Keratinocyte (primary cell): Measurements from ENCODE around the gene SMG7. TPM values are rescaled to one million over a fixed set of nuclear protein-coding genes. Genes with fewer than 3 reads are reported as not detected.

Source experiments
- DNase-seq: peaks from one replicate; pipeline ENCODE4 v3.0.0-alpha.2; 2011; ENCODE audit warnings: low read depth, missing footprints, low spot score
- FAIRE-seq: peaks from 2 replicates; lab custom pipeline; 2011; peaks lifted over from hg19 to GRCh38; lab: Jason Lieb, UNC
- H2AFZ ChIP-seq: 2 replicates; pipeline ENCODE4 v1.6.0; 2012; ENCODE audit warnings: low read length, control low read depth, inconsistent platforms; ENCODE audit not compliant: control insufficient read depth
- H3K27ac ChIP-seq: 2 replicates; pipeline ENCODE4 v1.5.1; 2011; ENCODE audit warnings: low read length; ENCODE audit not compliant: control insufficient read depth, insufficient read depth
- H3K27me3 ChIP-seq: 3 replicates; pipeline ENCODE4 v1.6.0; 2011; ENCODE audit warnings: low read length; ENCODE audit not compliant: control insufficient read depth, insufficient read depth; ENCODE audit errors: extremely low read depth
- H3K36me3 ChIP-seq, 2 experiments: 2 replicates in 1 of 2; 3 replicates in 1 of 2; pipeline ENCODE4 v1.5.1; 2011; ENCODE audit warnings: low read length in 2 of 2, mild to moderate bottlenecking in 1 of 2; ENCODE audit not compliant: control insufficient read depth in 2 of 2, insufficient read depth in 2 of 2; ENCODE audit errors: extremely low read depth in 1 of 2
- H3K4me1 ChIP-seq: 3 replicates; pipeline ENCODE4 v1.5.1; 2011; ENCODE audit warnings: low read length; ENCODE audit not compliant: control insufficient read depth, insufficient read depth; ENCODE audit errors: extremely low read depth
- H3K4me2 ChIP-seq: 3 replicates; pipeline ENCODE4 v1.6.0; 2011; ENCODE audit warnings: low read depth, low read length; ENCODE audit not compliant: control insufficient read depth, insufficient read depth; ENCODE audit errors: extremely low read depth
- H3K4me3 ChIP-seq, 3 experiments: fragments of 200-600 bp in 1 of 3; sonication (generic) in 1 of 3; 2 replicates in 2 of 3; 3 replicates in 1 of 3; pipeline ENCODE4 v1.5.1; 2011 to 2016; ENCODE audit warnings: low read length in 3 of 3, mild to moderate bottlenecking in 3 of 3, control low read depth in 2 of 3, inconsistent platforms in 1 of 3, low read depth in 1 of 3, mixed read lengths in 1 of 3, mixed run types in 1 of 3, moderate library complexity in 1 of 3; ENCODE audit not compliant: control insufficient read depth in 2 of 3, insufficient read depth in 2 of 3; ENCODE audit errors: extremely low read depth in 1 of 3
- H3K79me2 ChIP-seq: 2 replicates; pipeline ENCODE4 v1.6.0; 2012; ENCODE audit warnings: low read length; ENCODE audit not compliant: control insufficient read depth, insufficient read depth
- H3K9ac ChIP-seq: 3 replicates; pipeline ENCODE4 v1.6.0; 2011; ENCODE audit warnings: low read length; ENCODE audit not compliant: control insufficient read depth, insufficient read depth; ENCODE audit errors: extremely low read depth
- H3K9me1 ChIP-seq: 3 replicates; pipeline ENCODE4 v1.6.0; 2011; ENCODE audit warnings: low read length; ENCODE audit not compliant: control insufficient read depth, insufficient read depth; ENCODE audit errors: extremely low read depth
- H3K9me3 ChIP-seq: 2 replicates; pipeline ENCODE4 v1.5.1; 2012; ENCODE audit warnings: low read depth, low read length; ENCODE audit not compliant: control insufficient read depth
- H4K20me1 ChIP-seq: 3 replicates; pipeline ENCODE4 v1.6.0; 2011; ENCODE audit warnings: low read length; ENCODE audit not compliant: control insufficient read depth, insufficient read depth; ENCODE audit errors: extremely low read depth
- CTCF ChIP-seq, 3 experiments: IDR thresholded peaks in 1 of 3; conservative IDR thresholded peaks in 1 of 3; optimal IDR thresholded peaks in 1 of 3; 2 replicates in 2 of 3; 3 replicates in 1 of 3; pipeline versions ENCODE3 to v1.5.1; 2011; ENCODE audit warnings: low read length in 3 of 3, mild to moderate bottlenecking in 3 of 3, moderate library complexity in 2 of 3, control low read depth in 1 of 3, inconsistent platforms in 1 of 3; ENCODE audit not compliant: insufficient read depth in 2 of 3; ENCODE audit errors: extremely low read depth in 1 of 3
- EZH2 ChIP-seq: IDR thresholded peaks from one replicate; pipeline ENCODE4 v1.6.1; 2012; ENCODE audit warnings: inconsistent platforms, mild to moderate bottlenecking, low read length, moderate library complexity
- dilution Hi-C: fragments of 300-500 bp; cut with MboI; formaldehyde crosslinking; loops from one replicate; pipeline ENCODE4 v1.7.0; 2020; ENCODE audit warnings: low sequenced_read_pairs; ENCODE audit not compliant: extremely low pct_ligation_motif_present
- polyA plus RNA-seq, 5 experiments: library from polyadenylated mRNA; depleted of rRNA in 3 of 5; stranded (reverse) in 3 of 5; stranded (forward) in 1 of 5; unstranded in 1 of 5; fragments of >200 nt; gene quantifications; 1 replicate in 1 of 5; 2 replicates in 3 of 5; 3 replicates in 1 of 5; pipeline versions ENCODE4 v1.2.1 to v1.2.3, GENCODE V29; 2011 to 2012; ENCODE audit warnings: missing spikeins in 2 of 5, low read depth in 1 of 5, low replicate concordance in 1 of 5

The SMG7 gene
- polyA plus RNA-seq, 1 donor (not counting 4 experiments of a cell fraction or from before 2014, with no cell fraction given) = 38.2 TPM

GRCh38 chr1:183460596-183460995 is 11.7 kb upstream of the SMG7 start:
- no peak overlapping the region for H3K4me2 ChIP-seq
- no peak overlapping the region for H3K27ac ChIP-seq
- dilution Hi-C loops = no loop called here

GRCh38 chr1:183461350-183461749 is 10.9 kb upstream of the SMG7 start:
- no peaks in the 10 kb centered on the region for H4K20me1 ChIP-seq
- TF ChIP-seq CTCF (optimal IDR thresholded peaks at IDR 0.05 in 1 of 3, IDR thresholded peaks at IDR 0.05 in 1 of 3, conservative IDR thresholded peaks at IDR 0.05 in 1 of 3; ENCODE audit: extremely low read depth in 1 of 3, insufficient read depth in 2 of 3, low read length in 3 of 3) (no peak), EZH2 (no peak)
- H3K79me2 ChIP-seq = no peaks in the 10 kb centered on the region
- H3K4me3 ChIP-seq = peak overlapping the region in 1 of 3 experiments; percentile 9
- H3K36me3 ChIP-seq = no peaks in the 10 kb centered on the region
- no peak overlapping the region for H3K9ac ChIP-seq
- no peaks in the 10 kb centered on the region for H3K9me1 ChIP-seq
- peak overlapping the region; percentile 29 for H2AFZ ChIP-seq
- H3K4me1 ChIP-seq = peaks cover 29% of the 10 kb centered on the region
- dilution Hi-C loops = no loop called here
- H3K9me3 ChIP-seq = no peaks in the 10 kb centered on the region
- DNase-seq = no peak
- no peaks in the 10 kb centered on the region for H3K27me3 ChIP-seq
- H3K4me2 ChIP-seq = peak overlapping the region; percentile 57
- no peak overlapping the region for H3K27ac ChIP-seq
- no peak for FAIRE-seq

More at GRCh38 chr1:183460596-183460995, 11.7 kb upstream of the SMG7 start:
- peaks cover 29% of the 10 kb centered on the region for H3K4me1 ChIP-seq
- no peaks in the 10 kb centered on the region for H3K36me3 ChIP-seq
- H4K20me1 ChIP-seq = no peaks in the 10 kb centered on the region
- H3K9ac ChIP-seq = no peak overlapping the region
- no peak for DNase-seq
- H2AFZ ChIP-seq = no peak overlapping the region
- no peaks in the 10 kb centered on the region for H3K79me2 ChIP-seq
- no peak for FAIRE-seq
- no peaks in the 10 kb centered on the region for H3K9me1 ChIP-seq
- no peak overlapping the region for H3K4me3 ChIP-seq
- no peaks in the 10 kb centered on the region for H3K9me3 ChIP-seq
- H3K27me3 ChIP-seq = no peaks in the 10 kb centered on the region
- no peak for TF ChIP-seq CTCF (optimal IDR thresholded peaks at IDR 0.05 in 1 of 3, IDR thresholded peaks at IDR 0.05 in 1 of 3, conservative IDR thresholded peaks at IDR 0.05 in 1 of 3; ENCODE audit: extremely low read depth in 1 of 3, insufficient read depth in 2 of 3, low read length in 3 of 3)
- no peak for TF ChIP-seq EZH2
